ENCODE measurements around the gene ROR1.

The ROR1 gene

DNA sequence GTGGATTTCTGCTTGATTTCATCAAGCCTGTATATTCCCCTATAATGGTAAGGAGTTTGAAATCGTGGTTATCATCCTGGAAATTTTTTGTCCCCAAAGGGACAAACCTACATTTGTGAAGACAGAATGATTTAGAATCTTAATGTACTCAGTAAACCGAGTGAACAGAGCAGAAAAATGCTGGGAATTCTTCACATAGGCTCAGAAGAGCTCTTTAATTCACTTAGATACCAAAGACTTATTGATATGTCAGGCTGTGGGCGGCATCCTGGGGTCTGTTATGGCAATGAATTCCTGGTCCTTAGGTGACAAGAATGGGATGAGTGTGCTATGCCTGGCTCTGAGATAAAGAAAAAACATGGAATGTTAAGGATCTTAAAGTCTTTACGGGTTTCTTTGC, 74.9 kb downstream of the ROR1 start:
- in situ Hi-C loops (cut with MboI; ENCODE audit: low sequenced_read_pairs), result no loop called here

DNA sequence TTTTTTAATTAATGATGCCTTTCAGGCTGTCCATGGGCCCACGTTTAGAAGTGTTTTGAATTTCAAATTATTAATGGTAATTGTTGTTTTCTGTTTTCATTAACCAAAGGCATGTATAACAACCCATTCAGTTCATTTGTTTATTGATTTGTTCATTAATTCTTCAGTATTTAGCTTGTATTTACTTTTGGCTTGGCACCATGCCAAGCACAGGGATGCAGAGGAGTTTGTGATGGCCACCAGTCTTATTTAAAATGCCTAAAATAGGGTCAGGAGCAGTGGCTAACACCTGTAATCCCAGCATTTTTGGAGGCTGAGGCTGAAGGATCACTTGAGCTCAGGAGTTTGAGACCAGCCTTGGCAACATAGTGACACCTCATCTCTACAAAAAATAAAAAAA, 75.3 kb downstream of the ROR1 start:
- in situ Hi-C loops (cut with MboI; ENCODE audit: low sequenced_read_pairs), result no loop called here

DNA sequence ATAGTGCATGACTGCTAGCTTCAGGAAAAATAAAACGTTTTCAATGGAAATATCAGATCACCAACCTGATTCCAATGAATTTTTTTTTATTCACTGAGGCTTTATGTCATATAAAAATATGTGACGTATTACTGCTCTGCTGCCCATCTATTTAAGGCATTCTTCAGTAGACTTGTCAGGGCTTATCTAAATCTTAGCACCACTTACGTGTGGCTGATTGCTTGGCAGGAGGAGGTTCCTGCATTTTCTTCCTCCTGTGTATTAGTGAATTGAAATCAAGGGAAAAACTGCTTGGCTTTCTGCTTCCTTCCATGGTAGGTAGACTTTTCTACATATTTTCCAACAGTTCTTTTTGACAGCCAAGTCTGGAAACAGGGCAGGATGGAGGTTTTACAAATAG, 80.3 kb downstream of the ROR1 start:
- in situ Hi-C loops (cut with MboI; ENCODE audit: low sequenced_read_pairs), result no loop called here

DNA sequence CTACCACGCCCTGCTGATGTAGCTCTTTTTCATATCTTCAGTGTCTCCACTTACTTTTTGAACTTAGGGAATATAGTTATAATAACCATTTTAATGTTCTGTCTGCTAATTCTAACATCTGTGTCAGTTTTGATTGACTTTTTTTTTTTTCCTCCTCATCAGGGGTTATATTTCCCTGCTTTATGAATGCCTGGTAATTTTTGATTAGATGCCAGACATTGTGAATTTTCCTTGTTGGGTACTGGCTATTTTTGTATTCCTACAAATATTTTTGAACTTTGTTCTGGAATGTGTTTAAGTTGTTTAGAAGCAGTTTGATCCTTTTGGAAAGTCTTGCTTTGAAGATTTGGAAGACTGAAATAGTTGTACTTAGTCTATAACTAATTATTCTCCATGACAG, 82.1 kb downstream of the ROR1 start:
- in situ Hi-C loops (cut with MboI; ENCODE audit: low sequenced_read_pairs), result no loop called here

DNA sequence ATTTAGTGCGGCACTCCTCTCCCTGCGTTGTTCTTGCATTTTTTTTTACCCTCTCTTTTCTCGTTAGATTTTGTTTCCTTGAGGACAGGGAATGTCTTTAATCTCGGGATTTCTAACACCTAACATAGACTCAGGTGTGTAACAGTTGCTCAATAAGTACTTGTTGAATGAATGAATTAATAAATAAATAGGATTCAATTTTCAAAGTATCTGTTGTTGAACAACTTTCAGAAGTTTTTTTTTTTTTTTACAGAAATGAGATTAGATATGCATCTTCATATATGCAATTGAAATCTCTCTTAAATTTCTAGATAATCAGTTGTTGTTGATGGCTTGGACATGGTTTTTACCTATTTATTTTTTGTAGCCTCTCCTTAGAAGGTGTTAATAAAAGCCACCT, 83.1 kb downstream of the ROR1 start:
- in situ Hi-C loops (cut with MboI; ENCODE audit: low sequenced_read_pairs), result no loop called here

DNA sequence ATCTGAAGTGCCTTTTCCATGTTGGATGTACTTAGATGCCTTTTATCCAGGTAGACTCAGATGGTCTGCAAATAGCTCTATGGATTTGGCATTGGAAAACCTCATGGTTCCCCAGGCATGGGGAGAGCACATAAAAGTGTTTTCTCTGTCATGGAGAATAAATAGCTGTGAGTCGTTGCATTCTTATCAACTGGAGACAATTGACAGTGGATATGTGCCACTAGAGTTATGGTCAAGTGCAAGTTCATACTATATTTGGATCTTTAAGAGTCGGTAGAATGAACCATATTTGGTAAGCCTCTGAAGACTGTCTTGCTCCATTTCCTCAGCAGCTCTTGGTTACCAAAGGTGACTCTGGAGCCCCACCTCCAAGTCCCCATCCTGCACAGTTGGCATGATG, 83.7 kb downstream of the ROR1 start:
- in situ Hi-C loops (cut with MboI; ENCODE audit: low sequenced_read_pairs), result no loop called here

DNA sequence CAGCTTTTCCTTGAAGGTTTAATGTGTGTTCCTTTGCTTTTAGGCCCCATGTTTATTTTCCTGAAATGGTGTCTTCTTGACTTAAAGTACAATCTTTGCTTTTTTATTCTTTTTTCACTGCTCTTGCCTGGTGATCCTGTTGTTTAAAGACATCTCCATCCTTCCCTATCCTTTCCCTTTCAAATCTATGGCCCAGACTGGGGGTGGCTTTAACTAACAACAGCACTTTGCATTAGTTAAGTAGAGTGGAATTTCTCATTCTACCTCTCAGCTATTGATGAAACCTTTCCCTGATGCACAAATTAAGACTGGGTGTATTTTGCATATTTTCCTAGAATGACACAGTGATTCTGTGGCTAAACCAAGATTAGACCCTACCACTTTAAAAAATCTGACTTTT, 84.3 kb downstream of the ROR1 start:
- in situ Hi-C loops (cut with MboI; ENCODE audit: low sequenced_read_pairs), result no loop called here

DNA sequence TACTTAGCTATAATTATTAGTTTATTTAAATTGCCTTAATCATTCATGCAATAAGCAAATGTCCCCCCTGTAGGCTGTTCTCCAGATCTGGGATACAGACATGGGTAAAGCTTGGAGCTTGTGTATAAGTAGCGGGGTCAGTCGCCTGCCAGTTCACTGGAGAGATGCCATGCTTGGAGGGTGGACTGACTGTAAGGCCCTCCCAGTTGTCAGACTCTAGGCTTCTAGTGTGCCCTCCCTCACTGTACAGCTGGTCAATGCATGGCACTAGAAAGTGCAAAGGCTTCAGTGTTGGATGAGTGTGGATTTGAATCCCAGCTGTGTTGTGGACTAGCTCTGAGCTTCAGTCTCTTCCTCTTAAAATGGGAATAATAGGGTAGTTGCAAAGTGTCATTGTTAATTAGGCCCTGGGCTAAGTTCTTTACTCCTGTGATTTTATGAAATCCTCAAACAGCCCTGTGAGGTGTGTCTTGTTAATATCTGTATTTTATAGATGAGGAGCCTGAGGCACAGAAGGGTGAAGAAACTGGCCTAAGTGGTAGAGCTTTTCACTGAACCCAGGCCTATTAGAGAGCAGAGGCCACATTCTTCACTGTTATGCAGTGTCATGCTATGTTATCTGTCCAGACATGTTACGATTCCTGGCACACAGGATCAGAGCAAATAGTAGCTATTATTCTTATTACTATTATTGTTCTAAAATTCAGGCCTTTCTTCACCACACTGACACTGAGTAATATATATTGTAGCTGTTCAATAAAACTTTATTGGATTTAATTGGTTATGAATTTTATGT, 85.9 kb downstream of the ROR1 start:
- in situ Hi-C loops (cut with MboI; ENCODE audit: low sequenced_read_pairs), result no loop called here

DNA sequence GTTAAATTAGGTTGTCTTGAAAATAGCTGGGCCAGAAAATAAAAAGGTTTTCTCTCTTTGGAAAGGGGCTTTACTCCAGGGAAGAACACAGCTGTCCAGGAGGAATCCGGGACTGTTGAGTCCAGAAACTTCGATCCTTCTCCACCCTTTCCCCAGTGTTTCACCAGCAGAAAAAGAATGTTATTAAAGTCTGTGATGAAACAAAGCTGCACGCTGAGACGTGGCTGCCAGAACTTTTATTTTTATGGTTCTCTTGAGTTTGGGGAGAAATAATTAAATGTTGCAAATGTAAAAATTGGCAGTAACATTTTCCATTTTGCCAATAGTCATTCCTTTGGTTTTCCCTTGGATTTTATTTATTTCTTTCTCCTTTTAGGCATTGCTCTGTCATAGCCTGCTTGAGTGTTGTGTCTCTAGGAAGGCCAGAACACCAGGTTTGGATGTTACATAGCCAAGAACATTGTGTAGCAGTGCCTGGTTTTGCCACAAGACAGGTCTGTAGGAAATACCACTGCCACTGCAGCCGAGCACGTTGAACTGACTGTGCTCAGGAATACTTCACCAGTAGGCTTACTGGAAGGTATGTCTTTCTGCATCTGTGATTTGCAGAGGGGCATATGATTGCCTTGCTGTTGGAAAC, 87.4 kb downstream of the ROR1 start:
- in situ Hi-C loops (cut with MboI; ENCODE audit: low sequenced_read_pairs), result no loop called here

DNA sequence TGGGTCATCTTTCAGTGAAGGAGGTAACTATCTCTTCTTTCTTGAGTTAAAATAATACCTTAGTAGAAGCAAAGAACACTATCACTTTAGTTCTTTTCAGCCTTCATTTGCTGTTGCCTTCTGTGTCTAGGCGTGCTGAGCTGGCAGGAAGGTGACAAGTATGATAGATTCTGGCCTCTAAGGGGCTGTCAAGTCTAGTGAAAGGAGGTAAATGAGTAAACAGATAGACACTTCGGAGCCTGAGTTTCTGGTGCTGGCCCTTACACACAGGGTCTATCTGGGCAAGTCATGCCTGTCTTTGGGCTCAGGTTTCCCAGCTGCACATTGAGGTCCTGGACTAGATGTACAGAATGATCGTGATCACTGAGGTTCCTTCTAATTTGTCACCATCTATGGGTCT, 89.3 kb downstream of the ROR1 start:
- in situ Hi-C loops (cut with MboI; ENCODE audit: low sequenced_read_pairs), result no loop called here

DNA sequence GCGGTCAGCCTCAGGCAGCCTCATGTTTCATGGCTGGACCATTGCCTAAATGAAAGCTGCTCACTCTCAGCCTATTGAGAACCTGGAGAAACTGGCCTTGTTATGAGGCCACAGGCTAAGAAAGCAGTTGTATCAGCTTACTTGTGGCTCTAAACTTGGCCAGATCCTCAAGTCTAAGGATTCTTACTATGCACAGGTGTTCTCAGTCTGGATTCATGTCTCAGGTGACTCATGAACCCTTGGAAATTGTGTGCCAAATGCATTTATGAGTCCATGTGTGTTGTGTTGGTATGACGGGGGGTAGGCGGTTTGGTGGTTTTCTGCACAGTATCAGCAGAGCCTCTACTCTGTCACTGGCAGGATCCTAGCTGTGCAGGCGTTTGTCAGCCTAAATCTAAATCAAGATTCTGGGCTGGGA, 90.4 kb downstream of the ROR1 start:
- in situ Hi-C loops (cut with MboI; ENCODE audit: low sequenced_read_pairs), result no loop called here

DNA sequence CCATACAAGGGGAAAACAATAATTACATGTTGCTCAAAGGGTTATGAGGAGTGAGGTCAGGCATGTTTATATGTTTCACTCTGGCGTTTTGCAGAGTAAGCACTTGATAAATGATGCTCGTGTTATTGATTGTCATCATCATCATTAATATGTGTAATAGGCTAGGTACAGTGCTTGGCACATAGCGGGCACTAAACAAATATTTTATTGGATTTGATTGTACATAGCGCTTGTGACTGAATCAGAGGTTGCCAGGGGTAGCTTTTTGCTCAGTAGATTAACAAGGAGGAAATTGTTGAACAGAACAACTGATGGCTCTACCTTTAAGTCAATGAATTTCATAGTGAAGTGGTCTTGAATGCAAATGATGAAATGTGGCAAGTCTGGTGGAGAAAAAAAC, 91.7 kb downstream of the ROR1 start:
- in situ Hi-C loops (cut with MboI; ENCODE audit: low sequenced_read_pairs), result no loop called here

DNA sequence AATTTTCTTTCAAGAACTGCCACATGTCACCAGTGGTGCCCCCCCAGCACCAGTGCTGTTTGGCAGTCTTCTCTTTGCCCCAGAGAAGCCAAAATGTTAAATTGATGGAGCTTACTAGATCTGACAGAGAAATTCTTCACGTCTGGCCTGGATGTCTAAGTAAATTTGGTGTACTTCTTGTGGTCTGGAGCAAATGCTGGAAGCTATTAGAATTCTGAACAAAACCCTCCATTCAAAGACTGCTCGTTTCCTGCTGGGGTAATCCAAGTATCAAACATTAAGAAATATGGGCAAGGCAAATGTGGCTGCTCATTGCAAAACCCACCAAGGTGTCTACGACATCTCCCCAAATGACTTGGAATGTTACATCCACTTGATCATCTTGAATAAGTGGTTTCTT, 92.3 kb downstream of the ROR1 start:
- in situ Hi-C loops (cut with MboI; ENCODE audit: low sequenced_read_pairs), result no loop called here

DNA sequence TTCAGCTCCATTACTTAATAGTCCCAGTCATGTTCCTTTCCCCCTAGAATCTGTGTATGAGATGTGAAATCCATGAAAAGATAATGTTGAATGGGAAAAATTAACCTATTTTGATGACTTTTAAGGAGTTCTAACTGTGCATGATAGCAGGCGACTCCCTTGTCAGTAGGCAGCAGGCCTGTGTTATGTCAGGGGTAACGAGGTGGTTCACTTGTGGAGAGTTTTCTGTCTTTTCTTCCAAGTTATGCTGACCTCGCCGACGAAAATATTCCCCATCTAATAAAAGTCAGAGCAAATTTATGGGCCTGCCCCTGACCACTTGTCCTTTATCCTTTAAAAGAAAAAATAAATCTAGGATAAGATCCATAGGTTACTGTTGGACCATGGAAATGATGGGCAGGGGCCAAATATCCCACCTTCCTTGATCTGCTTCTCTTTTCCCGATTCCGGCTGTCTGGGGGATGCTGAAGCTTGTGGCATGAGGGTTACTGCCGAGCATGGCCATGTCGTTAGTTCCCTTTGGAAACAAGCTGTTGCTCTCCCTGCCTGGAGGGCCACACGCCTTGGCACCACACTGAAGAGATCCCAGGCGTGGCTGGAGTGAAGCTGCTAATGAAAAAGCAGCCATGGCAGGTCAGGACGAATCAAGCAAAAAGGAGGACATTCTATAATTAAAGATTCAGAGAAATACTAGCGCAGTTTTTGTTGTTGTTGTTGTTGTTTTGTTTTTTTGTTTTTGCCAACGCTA, 93.8 kb downstream of the ROR1 start:
- in situ Hi-C loops (cut with MboI; ENCODE audit: low sequenced_read_pairs), result no loop called here

DNA sequence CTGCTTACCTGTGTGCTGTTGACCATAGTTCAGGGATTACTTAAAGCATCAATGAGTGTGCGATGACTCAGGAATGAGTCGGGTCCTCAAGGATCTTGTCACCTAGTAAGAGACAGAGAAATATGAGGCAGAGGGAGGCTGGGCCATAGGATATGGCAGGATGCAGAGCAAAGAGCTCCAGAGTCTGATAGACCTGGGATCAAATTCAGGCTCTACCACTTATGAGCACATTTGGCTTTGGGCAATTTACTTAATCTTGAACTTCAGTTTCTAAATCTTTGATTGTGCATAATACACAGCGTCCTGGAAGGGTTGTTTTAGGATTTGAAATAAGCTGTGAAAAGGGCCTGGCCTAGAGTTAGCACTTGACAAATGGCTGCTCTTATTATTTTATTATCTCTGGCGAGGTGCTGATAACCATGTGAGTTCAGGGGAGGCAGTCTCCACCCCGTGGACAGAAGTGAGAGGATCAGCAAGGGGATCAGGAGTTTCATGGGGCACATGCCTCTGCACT, 94.5 kb downstream of the ROR1 start:
- in situ Hi-C loops (cut with MboI; ENCODE audit: low sequenced_read_pairs), result no loop called here

DNA sequence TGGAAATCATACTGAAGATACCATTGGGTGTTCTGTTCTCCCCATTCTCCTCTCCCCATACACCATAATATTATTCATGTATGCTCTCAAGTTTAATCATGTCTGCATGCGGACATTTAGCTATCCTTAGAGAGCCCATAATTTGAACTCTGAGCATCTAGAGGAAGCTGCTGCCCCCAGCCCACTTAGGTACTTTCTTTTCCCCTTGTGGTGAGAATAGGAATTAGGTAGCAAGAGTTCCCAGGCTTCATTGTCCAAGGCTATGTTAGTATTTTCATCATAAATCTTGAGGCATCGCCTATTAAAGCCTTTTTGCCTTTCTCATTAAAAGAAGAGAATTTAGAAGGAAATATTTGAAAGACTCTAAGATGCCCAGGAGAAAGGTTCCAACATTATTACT, 96.3 kb downstream of the ROR1 start:
- in situ Hi-C loops (cut with MboI; ENCODE audit: low sequenced_read_pairs), result no loop called here

DNA sequence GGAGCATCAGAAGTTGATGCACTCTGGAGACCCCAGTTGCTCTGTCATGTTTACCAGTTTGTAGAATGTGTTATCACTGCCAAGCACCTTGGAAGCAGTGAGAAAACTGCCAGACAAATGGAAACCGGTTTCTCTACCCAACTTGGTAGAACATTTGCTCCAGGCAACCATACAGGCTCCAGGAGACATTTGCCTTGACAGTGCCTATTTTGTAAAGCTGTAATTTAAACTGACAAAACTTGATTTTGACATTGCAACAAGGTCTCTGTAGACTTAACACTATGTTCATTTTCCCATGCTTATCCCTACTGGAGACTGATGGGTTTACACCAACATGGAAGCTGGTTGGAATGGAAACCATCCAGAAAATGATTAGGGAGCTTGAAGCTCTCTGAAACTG, 97.6 kb downstream of the ROR1 start:
- in situ Hi-C loops (cut with MboI; ENCODE audit: low sequenced_read_pairs), result no loop called here

DNA sequence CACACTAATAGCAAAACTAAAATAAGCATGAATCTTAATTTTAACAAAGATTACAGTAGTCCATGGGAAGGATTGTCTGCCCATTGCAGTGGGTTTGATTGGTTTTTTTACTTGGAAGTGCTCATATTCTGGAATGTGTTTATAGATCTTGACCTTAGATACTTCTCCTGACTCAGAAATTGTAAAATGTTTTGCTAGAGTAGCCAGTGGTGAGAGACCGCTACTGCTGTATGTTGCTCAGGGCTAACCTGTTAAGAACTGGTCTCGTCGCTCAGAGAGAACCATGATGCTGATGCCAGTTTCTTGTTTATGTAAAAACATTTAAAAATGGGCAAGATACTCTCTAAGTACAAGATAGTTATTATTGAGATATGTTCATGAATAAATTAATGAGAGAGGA, 99.9 kb downstream of the ROR1 start:
- in situ Hi-C loops (cut with MboI; ENCODE audit: low sequenced_read_pairs), result no loop called here

DNA sequence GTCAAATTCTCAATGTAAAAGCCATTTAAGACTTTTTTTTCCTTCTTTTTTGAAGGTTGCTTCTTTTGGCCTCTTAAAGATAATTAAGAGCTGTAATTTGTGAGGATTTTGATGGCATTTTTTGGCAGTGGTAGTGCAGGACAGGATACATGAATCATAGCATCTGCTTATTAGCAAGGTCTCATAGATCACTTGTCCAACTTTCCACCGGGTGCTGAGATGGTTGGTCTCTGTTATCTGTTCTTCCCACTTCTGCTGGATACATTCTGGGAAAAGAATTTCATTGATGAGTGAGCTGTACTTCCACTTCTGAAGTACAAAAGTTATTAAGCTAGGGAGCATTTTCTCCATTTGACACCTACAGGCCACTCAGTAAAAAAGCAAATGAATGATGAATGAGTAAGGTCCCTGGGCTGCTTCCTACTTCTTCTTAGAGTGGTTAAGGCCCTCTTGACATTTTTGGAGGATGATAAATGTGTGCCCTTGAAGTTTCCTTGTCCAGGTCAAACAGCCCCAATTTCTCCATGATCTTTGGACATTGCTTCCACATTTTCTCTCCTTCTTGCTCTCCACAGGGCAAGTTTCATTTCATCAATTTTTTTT, 100.6 kb downstream of the ROR1 start:
- in situ Hi-C loops (cut with MboI; ENCODE audit: low sequenced_read_pairs), result no loop called here

DNA sequence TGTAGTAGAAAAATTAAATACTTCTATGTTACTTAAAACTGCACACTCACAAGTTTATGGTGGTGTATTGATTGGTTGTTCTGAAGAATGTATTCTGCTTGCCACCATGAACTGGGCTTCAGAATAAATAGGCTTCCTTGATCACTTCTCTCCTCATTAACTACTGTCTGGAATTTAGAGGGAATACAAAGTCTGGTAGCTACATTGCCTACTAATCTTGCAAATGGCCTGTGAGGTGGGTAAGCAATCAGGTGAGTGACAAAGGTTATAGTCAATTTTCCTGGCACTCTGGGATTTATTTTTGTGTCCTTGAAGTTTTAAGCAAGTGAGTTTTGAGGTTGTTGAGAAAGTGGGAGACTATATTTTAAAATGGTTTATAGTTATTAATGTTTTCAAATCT, 101.8 kb downstream of the ROR1 start:
- in situ Hi-C loops (cut with MboI; ENCODE audit: low sequenced_read_pairs), result no loop called here

DNA sequence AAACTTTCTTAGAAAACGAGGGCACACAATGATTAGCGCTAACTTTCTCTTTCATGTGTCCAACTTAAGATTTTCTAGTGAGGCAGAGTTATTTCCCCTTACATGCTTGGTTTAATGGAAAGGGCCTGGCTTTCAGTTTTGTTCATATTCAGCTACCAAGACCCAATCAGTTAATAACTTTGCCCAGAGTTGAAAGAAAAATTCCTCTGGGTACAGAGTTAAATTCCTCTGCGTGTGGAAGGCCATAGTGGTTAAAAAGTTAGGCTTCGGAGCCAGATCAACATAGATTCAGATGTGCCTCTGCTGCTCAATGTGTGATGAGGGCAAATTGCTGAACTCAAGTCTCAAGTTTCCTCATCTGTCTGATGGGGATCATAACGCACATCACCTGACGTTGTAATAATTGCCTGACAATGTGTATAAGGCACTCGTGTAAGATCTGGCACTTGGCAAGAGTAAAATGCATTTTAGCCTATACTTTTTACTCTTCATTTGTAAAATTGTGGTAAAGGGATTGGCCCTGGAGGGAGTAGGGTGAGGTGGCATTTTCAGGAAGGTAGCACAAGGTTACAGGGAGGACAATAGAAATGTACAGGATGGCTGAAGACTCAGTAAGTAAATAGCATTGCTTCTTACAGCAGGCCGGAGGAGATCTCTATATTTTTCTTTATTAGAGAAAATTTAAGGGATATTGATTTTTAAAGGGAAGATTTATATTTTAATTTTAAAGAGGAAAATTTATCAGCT, 103.4 kb downstream of the ROR1 start:
- in situ Hi-C loops (cut with MboI; ENCODE audit: low sequenced_read_pairs), result no loop called here
